BE2C (cell line): ENCODE results near the gene CIBAR2.

Source experiments
- DNase-seq: peaks from one replicate; pipeline ENCODE4 v3.0.0-alpha.2; 2020
- H3K27me3 ChIP-seq: fragments of 250-450 bp; sonication (Bioruptor Pico); 2 replicates; pipeline ENCODE4 v1.5.1; 2020; ENCODE audit warnings: mild to moderate bottlenecking
- H3K36me3 ChIP-seq: fragments of 250-450 bp; sonication (Bioruptor Pico); 2 replicates; pipeline ENCODE4 v1.5.1; 2020; ENCODE audit warnings: mild to moderate bottlenecking
- H3K4me1 ChIP-seq: fragments of 250-450 bp; sonication (Bioruptor Pico); 2 replicates; pipeline ENCODE4 v1.5.1; 2020
- H3K4me3 ChIP-seq: 2 replicates; pipeline ENCODE4 v1.5.1; 2011; ENCODE audit warnings: low read depth, low read length
- H3K9me3 ChIP-seq: fragments of 250-450 bp; sonication (Bioruptor Pico); 2 replicates; pipeline ENCODE4 v1.5.1; 2020
- TF ChIP-seq, protein P1 (sequence below): IDR thresholded peaks from 2 replicates; pipeline ENCODE4 v1.5.1; 2012; ENCODE audit warnings: mild to moderate bottlenecking, low read depth, low read length

CIBAR2 gene

GRCh38 chr16:85085721-85086120, 26.6 kb downstream of the CIBAR2 start:
- Histone ChIP-seq H3K9me3 (no peaks in the 10 kb centered on the region), H3K4me1 (peaks cover 18% of the 10 kb centered on the region), H3K36me3 (no peaks in the 10 kb centered on the region), H3K4me3 (no peak overlapping the region), H3K27me3 (no peaks in the 10 kb centered on the region)
- DNase-seq = no peak
- TF ChIP-seq, protein P1, sequence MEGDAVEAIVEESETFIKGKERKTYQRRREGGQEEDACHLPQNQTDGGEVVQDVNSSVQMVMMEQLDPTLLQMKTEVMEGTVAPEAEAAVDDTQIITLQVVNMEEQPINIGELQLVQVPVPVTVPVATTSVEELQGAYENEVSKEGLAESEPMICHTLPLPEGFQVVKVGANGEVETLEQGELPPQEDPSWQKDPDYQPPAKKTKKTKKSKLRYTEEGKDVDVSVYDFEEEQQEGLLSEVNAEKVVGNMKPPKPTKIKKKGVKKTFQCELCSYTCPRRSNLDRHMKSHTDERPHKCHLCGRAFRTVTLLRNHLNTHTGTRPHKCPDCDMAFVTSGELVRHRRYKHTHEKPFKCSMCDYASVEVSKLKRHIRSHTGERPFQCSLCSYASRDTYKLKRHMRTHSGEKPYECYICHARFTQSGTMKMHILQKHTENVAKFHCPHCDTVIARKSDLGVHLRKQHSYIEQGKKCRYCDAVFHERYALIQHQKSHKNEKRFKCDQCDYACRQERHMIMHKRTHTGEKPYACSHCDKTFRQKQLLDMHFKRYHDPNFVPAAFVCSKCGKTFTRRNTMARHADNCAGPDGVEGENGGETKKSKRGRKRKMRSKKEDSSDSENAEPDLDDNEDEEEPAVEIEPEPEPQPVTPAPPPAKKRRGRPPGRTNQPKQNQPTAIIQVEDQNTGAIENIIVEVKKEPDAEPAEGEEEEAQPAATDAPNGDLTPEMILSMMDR = no peak

DNA sequence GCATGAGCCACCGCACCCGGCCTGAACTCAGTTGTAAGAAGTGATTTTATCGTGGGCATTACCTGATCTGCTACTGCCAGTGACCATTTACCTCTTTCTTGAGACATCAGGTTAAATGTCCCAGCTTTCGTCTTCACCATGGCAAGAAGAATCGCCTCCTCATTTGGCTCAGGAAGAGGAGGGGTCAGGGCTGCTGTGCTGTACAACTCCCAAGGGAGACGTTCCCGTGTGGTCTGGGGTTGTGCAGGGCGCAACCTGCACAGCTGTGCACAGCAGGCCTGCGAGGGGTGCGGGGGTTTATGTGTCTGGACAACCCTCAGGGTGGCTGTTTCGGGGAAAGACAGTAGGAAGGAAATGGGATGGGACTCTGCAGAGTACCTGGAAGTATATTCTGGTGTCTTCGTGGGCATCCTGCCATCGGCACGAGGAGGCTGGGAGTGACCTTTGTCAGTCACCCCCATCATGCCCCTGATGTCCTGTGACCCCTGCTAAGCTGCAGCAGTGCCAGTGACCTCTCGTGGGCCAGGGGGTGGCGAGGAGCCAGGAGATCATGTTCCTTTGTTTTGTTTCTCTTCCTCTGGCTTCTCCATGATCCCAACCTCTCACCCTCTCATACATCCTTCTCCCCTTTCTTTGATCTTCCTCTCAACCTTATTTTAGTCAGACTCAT, 27.3 kb downstream of the CIBAR2 start:
- Histone ChIP-seq H3K27me3 (no peaks in the 10 kb centered on the region), H3K4me3 (no peak overlapping the region), H3K36me3 (no peaks in the 10 kb centered on the region), H3K4me1 (peaks cover 20% of the 10 kb centered on the region), H3K9me3 (no peaks in the 10 kb centered on the region)
- TF ChIP-seq, protein P1 = no peak
- no peak for DNase-seq

DNA sequence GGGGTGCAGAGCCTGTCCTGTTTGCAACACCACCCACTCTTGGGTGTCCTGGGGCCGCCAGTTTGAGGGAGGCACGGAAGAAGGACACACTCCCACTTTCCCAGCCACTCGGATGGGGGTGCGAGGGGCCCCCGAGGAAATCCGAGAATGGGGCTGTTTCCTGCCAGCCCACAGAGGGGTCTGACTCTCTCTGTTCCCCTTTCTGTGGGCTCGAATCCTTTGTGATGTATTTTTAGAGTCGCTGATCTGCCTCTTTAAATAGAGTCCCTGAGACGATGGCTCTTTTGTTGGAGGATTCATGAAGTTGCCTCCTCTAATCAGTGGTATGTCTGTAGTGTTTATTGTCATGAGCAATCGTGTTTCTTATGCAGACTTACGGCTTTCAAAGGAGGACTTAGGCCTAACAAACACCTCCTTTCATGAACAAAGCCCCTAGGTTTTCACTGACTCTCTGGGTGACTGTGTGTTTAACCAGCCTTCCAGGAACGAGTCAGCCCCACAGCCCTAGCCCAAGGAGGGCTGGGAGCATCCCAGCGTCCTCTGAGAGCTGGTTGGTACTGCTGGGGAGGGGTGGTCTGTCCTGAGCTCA, 29.1 kb downstream of the CIBAR2 start:
- DNase-seq = no peak
- TF ChIP-seq, protein P1 = no peak
- Histone ChIP-seq H3K36me3 (no peaks in the 10 kb centered on the region), H3K9me3 (no peaks in the 10 kb centered on the region), H3K4me3 (no peak overlapping the region), H3K27me3 (no peaks in the 10 kb centered on the region), H3K4me1 (peaks cover 14% of the 10 kb centered on the region)

DNA sequence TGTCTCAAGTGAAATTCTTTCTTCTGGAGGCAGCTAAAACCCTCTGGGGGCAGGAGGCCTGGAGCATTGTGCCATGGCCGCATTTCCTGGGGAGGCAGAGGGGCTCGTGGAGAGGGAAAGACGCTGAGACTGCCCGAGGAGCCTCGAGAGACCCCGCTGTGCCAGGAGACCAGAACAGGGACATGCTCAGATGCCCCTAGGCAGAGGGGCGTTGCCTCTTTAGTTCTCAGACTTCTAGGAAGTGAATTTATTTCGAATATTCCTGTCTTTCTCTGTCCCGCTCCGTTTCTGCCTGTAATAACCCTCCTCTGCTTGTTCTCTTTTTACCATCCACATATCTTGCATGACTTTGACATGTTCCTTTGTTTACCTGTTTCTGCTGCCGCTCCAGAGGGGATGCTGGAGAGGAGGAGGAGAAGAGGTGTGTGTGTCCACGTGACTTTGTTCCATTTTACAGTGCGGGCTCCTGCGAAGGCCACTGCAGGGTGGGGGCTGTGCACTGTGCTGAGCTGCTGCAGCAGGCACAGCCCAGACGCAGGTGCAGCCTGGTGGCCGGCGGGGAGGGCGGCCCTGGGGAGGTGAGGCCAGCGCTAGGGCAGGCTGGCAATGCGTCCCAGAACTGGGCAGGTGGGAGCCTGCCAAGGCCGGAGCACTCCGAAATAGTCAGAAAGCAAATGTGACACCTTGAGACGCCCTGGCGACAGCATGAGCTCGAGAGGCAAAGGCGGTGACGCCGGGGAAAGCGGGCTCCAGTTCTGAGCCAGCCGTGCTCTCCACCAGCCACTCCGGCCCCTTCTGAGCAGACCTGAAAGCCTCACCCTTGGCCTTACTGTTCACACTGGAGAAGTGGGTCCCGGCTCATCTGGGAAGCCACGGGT, 29.9 kb downstream of the CIBAR2 start:
- Histone ChIP-seq H3K36me3 (no peaks in the 10 kb centered on the region), H3K4me1 (peaks cover 14% of the 10 kb centered on the region), H3K9me3 (no peaks in the 10 kb centered on the region), H3K4me3 (no peak overlapping the region), H3K27me3 (no peaks in the 10 kb centered on the region)
- TF ChIP-seq, protein P1 = no peak
- DNase-seq = no peak

GRCh38 chr16:85081765-85082164, 30.5 kb downstream of the CIBAR2 start:
- no peak overlapping the region for H3K4me3 ChIP-seq
- H3K9me3 ChIP-seq = no peaks in the 10 kb centered on the region
- TF ChIP-seq, protein P1 = no peak
- H3K27me3 ChIP-seq = no peaks in the 10 kb centered on the region
- no peaks in the 10 kb centered on the region for H3K36me3 ChIP-seq
- DNase-seq = no peak
- H3K4me1 ChIP-seq = peaks cover 10% of the 10 kb centered on the region

- TF ChIP-seq, protein P1 = no peak
- Histone ChIP-seq H3K9me3 (no peaks in the 10 kb centered on the region), H3K36me3 (no peaks in the 10 kb centered on the region), H3K4me1 (peaks cover 10% of the 10 kb centered on the region), H3K4me3 (no peak overlapping the region), H3K27me3 (no peaks in the 10 kb centered on the region)
- peak; percentile 53 for DNase-seq
These were observed 31.2 kb downstream of the CIBAR2 start for GRCh38 chr16:85081038-85081437.
